Skeletal muscle satellite cell (primary cell): ENCODE data around the gene RAD51.

Experiments
- H3K27me3 ChIP-seq: 2 replicates; pipeline ENCODE4 v1.7.0; 2013; ENCODE audit warnings: low read length; ENCODE audit not compliant: control insufficient read depth, insufficient read depth
- H3K36me3 ChIP-seq: 2 replicates; pipeline ENCODE4 v1.7.0; 2013; ENCODE audit warnings: mild to moderate bottlenecking, control low read depth, low read length; ENCODE audit not compliant: insufficient read depth
- H3K4me1 ChIP-seq: 2 replicates; pipeline ENCODE4 v1.7.0; 2013; ENCODE audit warnings: low read length; ENCODE audit not compliant: control insufficient read depth, insufficient read depth
- H3K4me2 ChIP-seq: 2 replicates; pipeline ENCODE4 v1.7.0; 2013; ENCODE audit warnings: mild to moderate bottlenecking, low read length
- H3K4me3 ChIP-seq: 2 replicates; pipeline ENCODE4 v1.7.0; 2013; ENCODE audit warnings: low read length
- H3K9ac ChIP-seq: 2 replicates; pipeline ENCODE4 v1.7.0; 2013; ENCODE audit warnings: mild to moderate bottlenecking, low read depth, low read length, moderate library complexity
- H3K9me3 ChIP-seq: replicated peaks from 2 replicates; pipeline ENCODE4 v1.7.0; 2013; ENCODE audit warnings: mild to moderate bottlenecking, control low read depth, low read length

The RAD51 gene

DNA sequence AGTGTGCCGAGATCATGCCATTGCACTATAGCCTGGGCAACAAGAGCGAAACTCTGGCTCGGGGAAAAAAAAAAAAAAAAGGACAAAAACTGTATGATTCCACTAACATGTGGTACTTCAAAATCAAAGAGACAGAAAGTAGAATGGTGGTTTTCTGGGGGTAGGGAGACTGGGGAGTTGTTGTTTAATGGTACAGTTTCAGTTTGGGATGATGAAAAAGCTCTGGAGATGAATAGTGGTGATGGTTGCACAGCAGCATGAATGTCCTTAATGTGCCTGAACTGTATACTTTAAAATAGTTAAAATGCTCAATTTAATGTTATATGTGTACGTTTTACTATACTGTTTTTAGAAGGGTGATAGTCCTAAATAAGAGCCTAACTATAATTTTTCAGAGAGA is 27.4 kb downstream of the RAD51 start:
- no peak overlapping the region for H3K9ac ChIP-seq
- no peak overlapping the region for H3K4me2 ChIP-seq
- H3K27me3 ChIP-seq: no peaks in the 10 kb centered on the region
- peaks cover 9% of the 10 kb centered on the region for H3K36me3 ChIP-seq
- H3K4me1 ChIP-seq: no peaks in the 10 kb centered on the region
- no peaks in the 10 kb centered on the region for H3K9me3 ChIP-seq
- H3K4me3 ChIP-seq: no peak overlapping the region

DNA sequence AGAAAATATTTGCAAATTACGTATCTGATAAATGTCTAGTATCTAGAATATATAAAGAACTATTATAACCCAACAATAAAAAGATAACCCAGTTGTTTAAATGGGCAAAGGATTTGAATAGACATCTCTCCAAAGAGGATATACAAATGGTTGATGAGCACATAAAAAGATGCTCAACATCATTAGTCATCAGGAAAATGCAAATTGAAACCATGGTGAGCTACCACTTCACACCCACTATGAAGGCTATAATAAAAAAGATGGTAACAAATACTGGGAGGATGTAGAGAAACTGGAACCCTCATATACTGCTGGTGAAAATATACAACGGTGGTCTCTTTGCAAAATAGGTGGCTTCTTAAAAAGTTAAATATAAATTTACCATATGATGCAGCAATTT is 28.0 kb downstream of the RAD51 start:
- no peaks in the 10 kb centered on the region for H3K4me1 ChIP-seq
- no peaks in the 10 kb centered on the region for H3K9me3 ChIP-seq
- no peak overlapping the region for H3K4me2 ChIP-seq
- H3K36me3 ChIP-seq: peaks cover 9% of the 10 kb centered on the region
- H3K9ac ChIP-seq: no peak overlapping the region
- no peak overlapping the region for H3K4me3 ChIP-seq
- H3K27me3 ChIP-seq: no peaks in the 10 kb centered on the region

DNA sequence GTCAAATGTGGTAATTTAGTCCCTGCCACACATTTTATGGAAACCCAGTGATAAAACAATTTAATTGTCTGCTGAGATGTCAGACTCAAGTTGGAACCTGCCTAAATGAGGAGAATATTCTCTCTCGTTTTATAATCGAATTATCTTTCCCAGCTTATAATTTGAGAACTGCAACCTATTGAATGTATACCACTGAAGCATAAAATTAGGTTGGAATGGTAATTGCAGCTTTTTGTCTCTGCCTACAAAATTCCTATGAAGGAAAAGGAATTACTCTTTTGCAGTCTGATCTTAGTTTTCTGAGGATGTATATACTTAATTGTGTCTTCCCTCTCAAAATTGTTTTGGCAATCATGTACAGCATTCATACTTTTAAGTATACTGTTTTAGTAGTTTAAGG is 28.9 kb downstream of the RAD51 start:
- Histone ChIP-seq H3K4me1 (no peaks in the 10 kb centered on the region), H3K4me2 (no peak overlapping the region), H3K4me3 (no peak overlapping the region), H3K9ac (no peak overlapping the region), H3K27me3 (no peaks in the 10 kb centered on the region), H3K9me3 (no peaks in the 10 kb centered on the region), H3K36me3 (peaks cover 6% of the 10 kb centered on the region)

DNA sequence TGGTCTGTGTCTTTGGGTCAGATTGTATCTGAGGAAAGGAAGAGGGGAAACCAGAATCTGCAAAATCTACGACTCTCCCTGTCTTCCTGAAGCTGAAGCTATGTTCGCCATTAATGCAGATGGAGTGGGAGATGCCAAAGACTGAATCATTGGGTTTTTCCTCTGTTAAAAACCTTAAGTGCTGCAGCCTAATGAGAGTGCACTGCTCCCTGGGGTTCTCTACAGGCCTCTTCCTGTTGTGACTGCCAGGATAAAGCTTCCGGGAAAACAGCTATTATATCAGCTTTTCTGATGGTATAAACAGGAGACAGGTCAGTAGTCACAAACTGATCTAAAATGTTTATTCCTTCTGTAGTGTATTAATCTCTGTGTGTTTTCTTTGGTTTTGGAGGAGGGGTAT is 36.1 kb downstream of the RAD51 start:
- Histone ChIP-seq H3K9me3 (no peaks in the 10 kb centered on the region), H3K9ac (no peak overlapping the region), H3K27me3 (no peaks in the 10 kb centered on the region), H3K4me3 (no peak overlapping the region), H3K4me2 (no peak overlapping the region), H3K4me1 (no peaks in the 10 kb centered on the region), H3K36me3 (peaks cover 26% of the 10 kb centered on the region)

DNA sequence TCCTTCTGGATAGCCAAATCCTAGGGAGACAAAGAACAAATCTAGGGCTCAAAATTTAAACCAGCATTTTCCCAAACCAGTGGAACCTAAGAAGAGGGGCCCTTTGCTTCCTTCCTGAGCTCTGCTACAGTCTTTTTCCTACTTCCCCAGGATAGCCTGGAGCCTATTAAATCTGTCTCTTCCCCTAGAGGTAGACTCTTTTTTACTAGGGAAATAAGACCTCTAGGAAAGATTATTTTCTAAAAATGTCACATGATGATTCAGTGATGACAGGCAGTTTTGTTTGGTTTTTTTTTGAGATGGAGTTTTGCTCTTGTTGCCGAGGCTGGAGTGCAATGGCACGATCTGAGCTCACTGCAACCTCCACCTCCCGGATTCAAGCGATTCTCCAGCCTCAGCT is 41.6 kb downstream of the RAD51 start:
- Histone ChIP-seq H3K27me3 (no peaks in the 10 kb centered on the region), H3K9me3 (no peaks in the 10 kb centered on the region), H3K4me2 (no peak overlapping the region), H3K36me3 (peaks cover 61% of the 10 kb centered on the region), H3K9ac (no peak overlapping the region), H3K4me3 (no peak overlapping the region), H3K4me1 (no peaks in the 10 kb centered on the region)

DNA sequence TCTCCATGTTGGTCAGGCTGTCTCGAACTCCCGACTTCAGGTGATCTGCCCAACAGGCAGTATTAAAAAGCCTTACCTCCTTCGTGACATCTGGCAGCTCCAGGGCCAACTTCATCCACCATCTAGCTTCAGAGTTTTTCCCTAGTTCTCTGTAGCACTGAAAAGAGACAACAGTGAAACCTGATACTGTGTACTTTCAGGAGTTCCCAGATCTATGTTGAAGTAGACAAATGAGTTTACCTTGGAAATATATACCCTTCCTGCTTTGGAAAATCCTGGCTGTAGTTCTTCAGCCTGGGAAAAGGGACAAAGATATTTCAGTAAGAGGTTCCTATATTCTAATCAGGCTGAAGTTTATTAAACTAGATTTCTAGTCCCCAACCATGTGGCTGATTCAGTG is 42.1 kb downstream of the RAD51 start:
- Histone ChIP-seq H3K9me3 (no peaks in the 10 kb centered on the region), H3K9ac (no peak overlapping the region), H3K4me3 (no peak overlapping the region), H3K4me2 (no peak overlapping the region), H3K36me3 (peaks cover 56% of the 10 kb centered on the region), H3K27me3 (no peaks in the 10 kb centered on the region), H3K4me1 (no peaks in the 10 kb centered on the region)

DNA sequence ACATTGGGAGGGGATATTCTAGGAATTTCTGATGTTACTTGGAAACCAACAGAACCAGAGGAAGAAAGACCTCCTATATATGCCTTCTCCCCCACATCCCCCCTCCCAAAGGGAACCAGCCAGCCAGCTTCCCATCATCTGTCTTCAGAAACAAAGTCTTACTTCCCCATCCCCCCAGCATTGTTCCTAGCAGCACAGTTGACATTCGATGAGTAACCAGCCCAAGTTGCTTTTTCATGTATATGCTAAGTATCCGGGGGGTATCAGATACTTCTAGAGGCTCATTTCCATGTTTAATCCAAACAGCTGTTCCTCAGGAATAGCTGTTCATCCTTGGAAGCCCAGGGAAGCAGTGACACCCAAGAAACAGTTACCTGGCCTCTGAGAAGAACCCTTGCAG is 44.1 kb downstream of the RAD51 start:
- no peaks in the 10 kb centered on the region for H3K9me3 ChIP-seq
- no peak overlapping the region for H3K9ac ChIP-seq

DNA sequence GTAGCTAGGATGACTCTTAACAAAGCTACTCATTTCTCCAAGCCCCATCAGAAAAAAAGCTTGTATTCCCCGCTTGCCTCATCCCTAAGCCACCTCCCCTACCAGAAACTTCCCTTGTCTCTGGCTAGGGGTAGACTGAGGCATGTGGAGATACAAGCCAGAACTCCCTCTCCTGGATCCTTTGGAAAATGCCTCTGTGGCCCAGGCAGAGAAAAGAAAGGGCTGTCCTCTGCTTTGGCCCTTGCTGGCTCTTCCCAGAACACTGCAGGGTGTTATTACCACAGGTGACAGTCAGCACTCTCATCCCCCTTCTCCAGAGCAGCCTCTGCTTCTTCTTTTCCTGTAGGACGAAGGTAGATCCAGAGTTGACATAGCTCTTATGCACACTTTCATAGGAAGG is 44.9 kb downstream of the RAD51 start:
- H3K4me1 ChIP-seq: peaks cover 15% of the 10 kb centered on the region
- H3K9me3 ChIP-seq: no peaks in the 10 kb centered on the region
- no peak overlapping the region for H3K4me2 ChIP-seq
- no peak overlapping the region for H3K9ac ChIP-seq
- H3K4me3 ChIP-seq: no peak overlapping the region
- H3K27me3 ChIP-seq: no peaks in the 10 kb centered on the region
- peaks cover 75% of the 10 kb centered on the region for H3K36me3 ChIP-seq

More for the DNA sequence above, 44.1 kb downstream of the RAD51 start:
- Histone ChIP-seq H3K4me2 (no peak overlapping the region), H3K36me3 (peaks cover 75% of the 10 kb centered on the region), H3K27me3 (no peaks in the 10 kb centered on the region), H3K4me1 (peaks cover 8% of the 10 kb centered on the region), H3K4me3 (no peak overlapping the region)

DNA sequence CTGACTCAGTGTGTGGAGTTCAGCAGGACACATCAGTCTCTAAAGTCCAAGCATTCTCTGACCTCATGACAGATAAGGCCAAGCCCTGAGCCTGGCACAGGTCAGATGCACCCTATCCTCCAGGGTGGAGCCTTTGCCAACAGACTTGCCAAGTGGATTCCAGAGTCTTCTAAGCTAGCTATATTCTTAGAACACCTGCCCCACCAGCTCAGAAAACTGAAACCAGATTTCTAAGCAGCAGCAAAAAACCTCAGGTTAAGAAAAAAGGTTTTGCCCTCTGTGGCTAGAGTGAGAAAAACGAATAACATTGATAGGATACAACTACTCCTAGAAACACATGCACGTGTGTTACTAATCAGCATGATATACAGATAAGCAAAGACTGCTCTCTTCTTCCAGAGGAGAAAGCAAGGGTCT is 48.5 kb downstream of the RAD51 start:
- H3K4me3 ChIP-seq: no peak overlapping the region
- peaks cover 57% of the 10 kb centered on the region for H3K36me3 ChIP-seq
- peaks cover 20% of the 10 kb centered on the region for H3K4me1 ChIP-seq
- peak overlapping the region; percentile 21 for H3K4me2 ChIP-seq
- H3K9ac ChIP-seq: no peak overlapping the region
- no peaks in the 10 kb centered on the region for H3K27me3 ChIP-seq
- no peaks in the 10 kb centered on the region for H3K9me3 ChIP-seq

DNA sequence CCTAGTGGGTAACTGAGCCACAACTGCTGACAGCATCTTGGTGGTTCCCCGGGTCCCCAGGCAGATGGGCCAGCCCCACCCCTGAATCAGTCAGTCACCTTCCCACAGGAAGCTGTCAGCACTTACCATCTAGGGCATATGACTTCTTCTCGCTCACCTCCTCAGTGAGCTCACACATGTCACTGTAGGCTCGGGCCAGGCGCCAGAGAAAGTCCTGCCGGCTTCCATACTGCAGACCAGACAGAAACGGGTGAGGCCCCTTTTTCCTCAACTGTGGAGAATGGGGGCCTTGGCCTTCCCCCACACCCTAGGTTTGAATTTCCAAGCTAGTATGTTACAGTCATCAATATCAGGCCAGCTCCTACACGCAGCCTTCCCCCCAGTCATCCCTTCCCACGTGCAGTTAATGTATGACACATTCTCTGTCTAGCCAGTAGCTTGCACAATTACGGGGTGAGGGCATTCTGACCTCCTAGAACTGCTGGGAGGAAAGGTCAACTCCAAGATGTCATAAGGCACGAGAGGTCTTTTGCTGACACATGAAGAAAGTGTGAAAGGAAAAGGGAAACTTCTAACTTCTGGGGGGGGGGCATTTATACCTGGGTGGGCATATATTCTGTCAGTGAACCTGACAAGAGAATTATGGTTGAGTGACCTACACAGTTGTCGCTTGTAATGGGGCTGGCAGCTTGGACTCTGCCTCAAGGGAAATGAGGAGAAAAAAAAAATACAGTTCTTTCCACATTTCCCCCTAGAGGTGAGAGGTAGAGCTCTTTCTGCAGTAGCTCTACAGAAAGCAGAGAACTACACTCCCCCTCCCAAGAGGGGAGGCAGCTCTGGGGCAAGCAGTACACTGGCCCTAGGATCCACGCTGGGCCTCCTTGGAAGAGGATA is 49.2 kb downstream of the RAD51 start:
- peaks cover 51% of the 10 kb centered on the region for H3K36me3 ChIP-seq
- peaks cover 20% of the 10 kb centered on the region for H3K4me1 ChIP-seq
- no peaks in the 10 kb centered on the region for H3K9me3 ChIP-seq
- peak overlapping the region; percentile 21 for H3K4me2 ChIP-seq
- H3K9ac ChIP-seq: no peak overlapping the region
- no peak overlapping the region for H3K4me3 ChIP-seq
- H3K27me3 ChIP-seq: no peaks in the 10 kb centered on the region

DNA sequence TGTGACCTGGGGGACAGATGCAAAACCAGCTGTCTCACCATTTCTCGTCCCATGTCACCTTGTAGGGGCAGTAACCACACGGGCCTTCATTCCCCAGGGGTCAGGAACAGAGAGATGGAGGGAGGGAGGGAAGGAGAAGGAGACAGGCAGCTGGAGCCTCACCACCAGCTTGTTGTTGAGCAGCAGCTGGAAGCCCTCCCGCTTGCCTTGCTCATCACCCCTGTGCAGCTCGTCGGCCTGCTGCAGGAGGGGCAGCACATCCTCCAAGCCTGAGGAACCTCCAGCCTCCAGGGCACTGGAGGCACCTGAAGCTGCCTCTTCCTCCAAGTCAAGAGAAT is 49.8 kb downstream of the RAD51 start:
- Histone ChIP-seq H3K9ac (no peak overlapping the region), H3K4me2 (no peak overlapping the region), H3K9me3 (no peaks in the 10 kb centered on the region), H3K36me3 (peaks cover 51% of the 10 kb centered on the region), H3K27me3 (no peaks in the 10 kb centered on the region), H3K4me1 (peaks cover 20% of the 10 kb centered on the region), H3K4me3 (no peak overlapping the region)

DNA sequence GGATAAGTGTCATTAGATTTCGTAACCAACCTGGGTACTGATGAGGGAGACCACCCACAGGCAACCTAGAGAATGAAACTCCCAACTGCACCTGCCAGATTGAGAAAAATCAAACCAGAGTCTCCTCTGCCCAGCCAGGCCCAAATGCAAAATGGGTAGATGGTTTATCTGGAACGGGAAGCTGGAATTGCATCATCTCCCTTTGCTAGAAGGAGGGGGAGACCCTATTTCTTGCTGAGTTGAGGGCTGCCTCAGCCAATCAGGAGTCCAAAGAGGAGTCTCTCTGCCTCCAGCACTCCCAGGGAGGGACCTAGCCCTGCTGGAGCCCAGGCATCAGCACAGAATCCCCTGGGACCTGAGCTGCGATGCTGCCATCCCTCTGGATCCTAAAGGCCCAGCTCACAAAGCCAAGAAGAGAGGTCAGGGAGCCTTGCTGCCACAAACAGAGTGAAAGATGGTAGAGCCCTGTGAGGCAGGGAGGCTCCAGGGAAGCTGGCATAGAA is 52.0 kb downstream of the RAD51 start:
- no peaks in the 10 kb centered on the region for H3K9me3 ChIP-seq
- no peak overlapping the region for H3K4me3 ChIP-seq
- H3K4me2 ChIP-seq: no peak overlapping the region
- peaks cover 20% of the 10 kb centered on the region for H3K4me1 ChIP-seq
- H3K27me3 ChIP-seq: no peaks in the 10 kb centered on the region
- peaks cover 60% of the 10 kb centered on the region for H3K36me3 ChIP-seq
- no peak overlapping the region for H3K9ac ChIP-seq
